Panc1 (cell line): Measurements from ENCODE around the gene MAP3K13. TPM values are rescaled to one million over a fixed set of nuclear protein-coding genes. Genes with fewer than 3 reads are reported as not detected.

Source experiments
- ATAC-seq: fragments of 200-7000 bp; cut with Tn5 transposase; 2 replicates; pipeline ENCODE4 v1.9.1; 2020; ENCODE audit warnings: mild to moderate bottlenecking, moderate library complexity
- BruUV-seq: library from RNA; stranded (reverse); fragments of 400-500 nt; replicated peaks from 2 replicates; lab custom pipeline; 2021; lab: Mats Ljungman, UMichigan
- CTCF ChIA-PET: fragments of 300-600 bp; sonication (Branson Sonifier 250); formaldehyde crosslinking; loops from one replicate; lab custom pipeline; 2022; ENCODE audit warnings: antibody characterized with exemption; lab: Charles Lee
- POLR2A ChIA-PET: fragments of 300-600 bp; sonication (Branson Sonifier 250); formaldehyde crosslinking; loops from one replicate; lab custom pipeline; 2022; ENCODE audit warnings: antibody characterized with exemption; lab: Charles Lee
- DNase-seq: peaks from one replicate; pipeline ENCODE4 v3.0.0-alpha.2; 2010; ENCODE audit warnings: low read depth, low spot score
- H3K27ac ChIP-seq: 2 replicates; pipeline ENCODE4 v1.5.1; 2011; ENCODE audit warnings: mild to moderate bottlenecking, low read length, inconsistent platforms
- H3K27me3 ChIP-seq: fragments of 200-500 bp; sonication (Bioruptor generic); 2 replicates; pipeline ENCODE4 v1.6.0; 2014; ENCODE audit warnings: low read length, inconsistent platforms; ENCODE audit not compliant: control insufficient read depth, insufficient read depth
- H3K36me3 ChIP-seq: fragments of 200-500 bp; sonication (Bioruptor generic); 2 replicates; pipeline ENCODE4 v1.5.1; 2014; ENCODE audit warnings: inconsistent platforms, mild to moderate bottlenecking, low read length, moderate library complexity; ENCODE audit not compliant: control insufficient read depth, insufficient read depth
- H3K4me1 ChIP-seq: 2 replicates; pipeline ENCODE4 v1.5.1; 2011; ENCODE audit warnings: inconsistent platforms, mild to moderate bottlenecking, low read length, moderate library complexity; ENCODE audit not compliant: control insufficient read depth, insufficient read depth
- H3K4me3 ChIP-seq, 2 experiments: 2 replicates each; pipeline ENCODE4 v1.5.1; 2011 to 2012; ENCODE audit warnings: low read depth in 2 of 2, low read length in 2 of 2, mild to moderate bottlenecking in 2 of 2, inconsistent platforms in 1 of 2, moderate library complexity in 1 of 2
- H3K9me3 ChIP-seq: fragments of 200-500 bp; sonication (Bioruptor generic); 2 replicates; pipeline ENCODE4 v1.5.1; 2014; ENCODE audit warnings: low read depth, mild to moderate bottlenecking, inconsistent platforms, low read length, moderate library complexity; ENCODE audit not compliant: control insufficient read depth, insufficient read depth
- CTCF ChIP-seq: fragments of 450-650 bp; IDR thresholded peaks from 2 replicates; pipeline ENCODE4 v1.5.1; 2017; ENCODE audit warnings: mild to moderate bottlenecking
- POLR2AphosphoS5 ChIP-seq: IDR thresholded peaks from 2 replicates; pipeline ENCODE4 v1.6.1; 2012; ENCODE audit warnings: mild to moderate bottlenecking, low read depth, low read length, moderate library complexity
- SIN3A ChIP-seq: IDR thresholded peaks from 2 replicates; pipeline ENCODE4 v1.6.1; 2012; ENCODE audit warnings: low read depth, mild to moderate bottlenecking, low read length, moderate library complexity, borderline replicate concordance; ENCODE audit not compliant: insufficient read depth
- TCF7L2 ChIP-seq: IDR thresholded peaks from 2 replicates; pipeline ENCODE4 v1.6.1; 2011; ENCODE audit warnings: mild to moderate bottlenecking, low read depth, low read length, inconsistent platforms
- in situ Hi-C: cut with HindIII; loops from 2 replicates; pipeline ENCODE4 v1.10.0; 2016; ENCODE audit warnings: low sequenced_read_pairs, low pct_unique_long_range_greater_than_20kb
- intact Hi-C: fragments of 100-400 bp; cut with micrococcal nuclease; formaldehyde crosslinking; loops from one replicate; pipeline ENCODE4 v1.10.0; 2022; ENCODE audit not compliant: unreplicated experiment
- total RNA-seq: library from RNA; stranded (reverse); gene quantifications from one replicate; pipeline ENCODE4 v1.2.1, GENCODE V29; 2021; ENCODE audit not compliant: unreplicated experiment
- TF ChIP-seq, protein P1 (sequence below), 2 experiments: IDR thresholded peaks; 2 replicates each; pipeline ENCODE4 v1.6.1; 2011 to 2012; ENCODE audit warnings: low read depth in 2 of 2, control low read depth in 1 of 2, low read length in 1 of 2, mild to moderate bottlenecking in 1 of 2, moderate library complexity in 1 of 2; ENCODE audit not compliant: insufficient read depth in 1 of 2

Gene MAP3K13
- total RNA-seq, 1 experiment from 2014 or later = 26.6 TPM

GRCh38 chr3:185402561-185402960 is 39.6 kb downstream of the MAP3K13 start:
- H3K27me3 ChIP-seq = peaks cover 7% of the 10 kb centered on the region
- TF ChIP-seq SIN3A (no peak), TCF7L2 (no peak), POLR2AphosphoS5 (no peak), CTCF (no peak)
- TF ChIP-seq, protein P1, sequence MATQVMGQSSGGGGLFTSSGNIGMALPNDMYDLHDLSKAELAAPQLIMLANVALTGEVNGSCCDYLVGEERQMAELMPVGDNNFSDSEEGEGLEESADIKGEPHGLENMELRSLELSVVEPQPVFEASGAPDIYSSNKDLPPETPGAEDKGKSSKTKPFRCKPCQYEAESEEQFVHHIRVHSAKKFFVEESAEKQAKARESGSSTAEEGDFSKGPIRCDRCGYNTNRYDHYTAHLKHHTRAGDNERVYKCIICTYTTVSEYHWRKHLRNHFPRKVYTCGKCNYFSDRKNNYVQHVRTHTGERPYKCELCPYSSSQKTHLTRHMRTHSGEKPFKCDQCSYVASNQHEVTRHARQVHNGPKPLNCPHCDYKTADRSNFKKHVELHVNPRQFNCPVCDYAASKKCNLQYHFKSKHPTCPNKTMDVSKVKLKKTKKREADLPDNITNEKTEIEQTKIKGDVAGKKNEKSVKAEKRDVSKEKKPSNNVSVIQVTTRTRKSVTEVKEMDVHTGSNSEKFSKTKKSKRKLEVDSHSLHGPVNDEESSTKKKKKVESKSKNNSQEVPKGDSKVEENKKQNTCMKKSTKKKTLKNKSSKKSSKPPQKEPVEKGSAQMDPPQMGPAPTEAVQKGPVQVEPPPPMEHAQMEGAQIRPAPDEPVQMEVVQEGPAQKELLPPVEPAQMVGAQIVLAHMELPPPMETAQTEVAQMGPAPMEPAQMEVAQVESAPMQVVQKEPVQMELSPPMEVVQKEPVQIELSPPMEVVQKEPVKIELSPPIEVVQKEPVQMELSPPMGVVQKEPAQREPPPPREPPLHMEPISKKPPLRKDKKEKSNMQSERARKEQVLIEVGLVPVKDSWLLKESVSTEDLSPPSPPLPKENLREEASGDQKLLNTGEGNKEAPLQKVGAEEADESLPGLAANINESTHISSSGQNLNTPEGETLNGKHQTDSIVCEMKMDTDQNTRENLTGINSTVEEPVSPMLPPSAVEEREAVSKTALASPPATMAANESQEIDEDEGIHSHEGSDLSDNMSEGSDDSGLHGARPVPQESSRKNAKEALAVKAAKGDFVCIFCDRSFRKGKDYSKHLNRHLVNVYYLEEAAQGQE (IDR thresholded peaks at IDR 0.05; ENCODE audit: insufficient read depth in 1 of 2, low read depth in 2 of 2, low read length in 1 of 2) = no peak
- H3K4me1 ChIP-seq = 0 out of 2 replicates have a peak, but pooled peaks cover 4% of the 10 kb centered on the region
- intact Hi-C loops (no loop called here), in situ Hi-C loops (no loop called here)
- no peak for DNase-seq
- BruUV-seq = no TSS peak
- ChIA-PET POLR2A (no interaction called here), CTCF (interaction anchor here (0.6 kb wide), 1 partner anchor 497 kb away, joined by 3 read pairs; no protein-coding TSS in a partner anchor)
- H3K9me3 ChIP-seq = no peaks in the 10 kb centered on the region
- no peaks in the 10 kb centered on the region for H3K36me3 ChIP-seq
- H3K4me3 ChIP-seq = no peak overlapping the region
- no peak for ATAC-seq
- no peak overlapping the region for H3K27ac ChIP-seq

DNA sequence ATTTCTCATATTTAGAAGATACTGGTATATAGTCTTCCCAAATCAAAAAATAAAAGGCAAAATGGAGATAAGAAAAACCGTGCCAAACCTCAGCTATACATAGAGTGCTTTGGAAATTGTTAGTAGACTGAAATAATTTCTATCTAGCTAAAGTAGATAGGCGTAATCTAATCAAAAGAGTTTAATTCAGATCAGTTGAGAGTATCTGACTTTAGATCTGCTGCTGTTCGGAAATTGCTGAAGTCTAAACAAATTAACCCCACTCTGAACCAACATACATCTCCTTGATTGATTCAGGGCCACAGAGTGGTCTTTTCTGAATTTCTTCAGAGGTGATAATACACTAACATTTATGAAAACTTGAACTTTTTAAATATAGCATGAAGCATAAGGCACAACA is 40.1 kb downstream of the MAP3K13 start:
- DNase-seq (no peak), ATAC-seq (no peak)
- no TSS peak for BruUV-seq
- H3K9me3 ChIP-seq = no peaks in the 10 kb centered on the region
- 0 out of 2 replicates have a peak, but pooled peaks cover 4% of the 10 kb centered on the region for H3K4me1 ChIP-seq
- TF ChIP-seq, protein P1 (IDR thresholded peaks at IDR 0.05; ENCODE audit: insufficient read depth in 1 of 2, low read depth in 2 of 2, low read length in 1 of 2) = no peak
- TF ChIP-seq TCF7L2 (no peak), SIN3A (no peak)
- intact Hi-C loops = no loop called here
- H3K27ac ChIP-seq = no peak overlapping the region
- in situ Hi-C loops = no loop called here
- H3K27me3 ChIP-seq = peaks cover 7% of the 10 kb centered on the region
- no peaks in the 10 kb centered on the region for H3K36me3 ChIP-seq
- CTCF ChIA-PET = interaction anchor here (0.6 kb wide), 1 partner anchor 496 kb away, joined by 3 read pairs; no protein-coding TSS in a partner anchor
- no peak overlapping the region for H3K4me3 ChIP-seq
- POLR2A ChIA-PET = no interaction called here
